DOHH2 (cell line): ENCODE results near the gene IGF2BP2.

ENCODE experiments used
- CTCF ChIP-seq: fragments of 200-600 bp; sonication (generic); IDR thresholded peaks from one replicate; pipeline ENCODE4 v1.5.1; 2014; ENCODE audit warnings: antibody characterized with exemption, mild to moderate bottlenecking, low read depth, low read length; ENCODE audit not compliant: poor library complexity, severe bottlenecking
- EZH2phosphoT487 ChIP-seq: fragments of 200-600 bp; sonication (generic); IDR thresholded peaks from 2 replicates; pipeline ENCODE4 v1.6.1; 2017; ENCODE audit warnings: borderline replicate concordance, mild to moderate bottlenecking, antibody characterized with exemption, low read length, moderate library complexity, mixed read lengths

GRCh38 chr3:185645596-185646381 is 179.1 kb downstream of the IGF2BP2 start:
- TF ChIP-seq CTCF (no peak), EZH2phosphoT487 (no peak)
